Suprapubic skin (tissue), 3 donors: ENCODE data around the gene SYNGR1.

ENCODE experiments used
- POLR2A ChIP-seq, 2 donors: fragments of 450-650 bp; IDR thresholded peaks; one replicate each; pipeline ENCODE4 v1.6.1; 2017; ENCODE audit warnings: antibody characterized with exemption in 2 of 2, mild to moderate bottlenecking in 2 of 2, moderate library complexity in 2 of 2
- TF ChIP-seq, protein P1 (sequence below), 2 donors: fragments of 200-600 bp in 1 of 2; fragments of 450-650 bp in 1 of 2; sonication (generic) in 1 of 2; IDR thresholded peaks; one replicate each; pipeline ENCODE4 v1.5.1; 2016 to 2019; ENCODE audit warnings: antibody characterized with exemption in 2 of 2, mild to moderate bottlenecking in 1 of 2, moderate library complexity in 1 of 2

DNA sequence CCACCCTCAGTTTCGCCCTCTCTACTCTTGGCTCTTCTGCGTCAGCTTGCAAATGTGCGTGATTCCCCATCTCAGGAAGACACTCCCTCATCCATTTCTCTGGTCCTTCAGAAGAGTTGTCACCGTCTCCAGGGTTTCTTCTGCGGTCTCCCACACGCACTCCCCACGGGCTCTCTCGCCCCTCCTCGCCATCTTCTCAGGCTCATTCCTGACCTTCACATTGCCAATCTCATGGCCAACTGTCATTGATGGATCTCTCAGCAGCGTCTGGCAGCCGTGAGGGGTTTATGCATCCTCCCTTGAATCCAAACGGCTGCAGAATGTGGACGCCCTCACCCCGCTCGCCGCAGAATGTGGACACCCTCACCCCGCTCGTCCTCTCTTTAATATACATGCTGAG, 10.5 kb downstream of the SYNGR1 start:
- TF ChIP-seq, protein P1, sequence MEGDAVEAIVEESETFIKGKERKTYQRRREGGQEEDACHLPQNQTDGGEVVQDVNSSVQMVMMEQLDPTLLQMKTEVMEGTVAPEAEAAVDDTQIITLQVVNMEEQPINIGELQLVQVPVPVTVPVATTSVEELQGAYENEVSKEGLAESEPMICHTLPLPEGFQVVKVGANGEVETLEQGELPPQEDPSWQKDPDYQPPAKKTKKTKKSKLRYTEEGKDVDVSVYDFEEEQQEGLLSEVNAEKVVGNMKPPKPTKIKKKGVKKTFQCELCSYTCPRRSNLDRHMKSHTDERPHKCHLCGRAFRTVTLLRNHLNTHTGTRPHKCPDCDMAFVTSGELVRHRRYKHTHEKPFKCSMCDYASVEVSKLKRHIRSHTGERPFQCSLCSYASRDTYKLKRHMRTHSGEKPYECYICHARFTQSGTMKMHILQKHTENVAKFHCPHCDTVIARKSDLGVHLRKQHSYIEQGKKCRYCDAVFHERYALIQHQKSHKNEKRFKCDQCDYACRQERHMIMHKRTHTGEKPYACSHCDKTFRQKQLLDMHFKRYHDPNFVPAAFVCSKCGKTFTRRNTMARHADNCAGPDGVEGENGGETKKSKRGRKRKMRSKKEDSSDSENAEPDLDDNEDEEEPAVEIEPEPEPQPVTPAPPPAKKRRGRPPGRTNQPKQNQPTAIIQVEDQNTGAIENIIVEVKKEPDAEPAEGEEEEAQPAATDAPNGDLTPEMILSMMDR (IDR thresholded peaks at IDR 0.05) = no peak
- no peak for TF ChIP-seq POLR2A (IDR thresholded peaks at IDR 0.05)
